Measurements from ENCODE around the gene SORCS2. TPM values are rescaled to one million over a fixed set of nuclear protein-coding genes. Genes with fewer than 3 reads are reported as not detected.

The SORCS2 gene
- total and polyA plus RNA-seq, 2 donors (not counting 1 experiment from before 2014, with no cell fraction given) = not detected

GRCh38 chr4:7675136-7675535 lies 482.8 kb downstream of the SORCS2 start:
- H3K27me3 Mint-ChIP-seq = no peaks in the 10 kb centered on the region
- intact Hi-C loops (cut with micrococcal nuclease) = no loop called here
- Histone ChIP-seq H3K4me2 (replicated peaks; ENCODE audit: low read depth, low read length, poor library complexity, severe bottlenecking) (no peak overlapping the region), H3K79me2 (ENCODE audit: control insufficient read depth, insufficient read depth, low read length) (no peaks in the 10 kb centered on the region), H3K27ac (ENCODE audit: low read length in 2 of 2) (no peak overlapping the region), H3K9me3 (ENCODE audit: control extremely low read depth in 1 of 3, control insufficient read depth in 2 of 3, insufficient read depth in 1 of 3, low read length in 2 of 3) (peaks cover 3 to 19% (median 4%) of the 10 kb centered on the region in 3 donors), H3K27me3 (replicated peaks in 1 of 4; ENCODE audit: control extremely low read depth in 1 of 4, control insufficient read depth in 3 of 4, insufficient read depth in 4 of 4, low read length in 3 of 4) (no peaks in the 10 kb centered on the region), H4K20me1 (ENCODE audit: control insufficient read depth, insufficient read depth, low read length, poor library complexity, severe bottlenecking) (no peaks in the 10 kb centered on the region), H3K9ac (ENCODE audit: low read length) (no peak overlapping the region), H3K4me1 (ENCODE audit: control insufficient read depth in 2 of 2, insufficient read depth in 2 of 2, low read length in 2 of 2) (no peaks in the 10 kb centered on the region), H3K4me3 (ENCODE audit: control extremely low read depth in 1 of 5, extremely low read depth in 1 of 5, insufficient read depth in 1 of 5, low read depth in 2 of 5, low read length in 4 of 5) (no peak overlapping the region), H3K36me3 (replicated peaks in 1 of 2; ENCODE audit: control extremely low read depth in 1 of 2, control insufficient read depth in 1 of 2, extremely low read depth in 1 of 2, insufficient read depth in 2 of 2, low read length in 1 of 2) (no peaks in the 10 kb centered on the region), H2AFZ (ENCODE audit: insufficient read depth, low read depth, low read length, poor library complexity, severe bottlenecking) (no peak overlapping the region)
- no peaks in the 10 kb centered on the region for H3K4me1 Mint-ChIP-seq
- ATAC-seq (ENCODE audit: low read depth) (no peak), DNase-seq (no peak)
- H3K27ac Mint-ChIP-seq = no peak overlapping the region
- POLR2A ChIA-PET = no interaction called here
- CTCF ChIA-PET = no interaction called here
- TF ChIP-seq EZH2 (IDR thresholded peaks at IDR 0.05; ENCODE audit: borderline replicate concordance, insufficient read depth, low read depth, low read length, poor library complexity, severe bottlenecking) = no peak
- no peak for TF ChIP-seq CTCF (IDR thresholded peaks at IDR 0.05)
- H3K4me3 Mint-ChIP-seq = no peak overlapping the region
- no peaks in the 10 kb centered on the region for H3K9me3 Mint-ChIP-seq (ENCODE audit: insufficient read depth)
- 72% methylated on average over 6 of the region's 6 CpGs for WGBS (ENCODE audit: insufficient coverage)

- Histone ChIP-seq H3K27ac (ENCODE audit: low read length in 2 of 2) (no peak overlapping the region), H3K9me3 (ENCODE audit: control extremely low read depth in 1 of 3, control insufficient read depth in 2 of 3, insufficient read depth in 1 of 3, low read length in 2 of 3) (peaks cover 3 to 20% (median 4%) of the 10 kb centered on the region in 3 donors), H4K20me1 (ENCODE audit: control insufficient read depth, insufficient read depth, low read length, poor library complexity, severe bottlenecking) (no peaks in the 10 kb centered on the region), H3K4me2 (replicated peaks; ENCODE audit: low read depth, low read length, poor library complexity, severe bottlenecking) (no peak overlapping the region), H3K27me3 (replicated peaks in 1 of 4; ENCODE audit: control extremely low read depth in 1 of 4, control insufficient read depth in 3 of 4, insufficient read depth in 4 of 4, low read length in 3 of 4) (no peaks in the 10 kb centered on the region), H2AFZ (ENCODE audit: insufficient read depth, low read depth, low read length, poor library complexity, severe bottlenecking) (no peak overlapping the region), H3K4me3 (ENCODE audit: control extremely low read depth in 1 of 5, extremely low read depth in 1 of 5, insufficient read depth in 1 of 5, low read depth in 2 of 5, low read length in 4 of 5) (no peak overlapping the region), H3K79me2 (ENCODE audit: control insufficient read depth, insufficient read depth, low read length) (no peaks in the 10 kb centered on the region), H3K9ac (ENCODE audit: low read length) (no peak overlapping the region), H3K4me1 (ENCODE audit: control insufficient read depth in 2 of 2, insufficient read depth in 2 of 2, low read length in 2 of 2) (no peaks in the 10 kb centered on the region), H3K36me3 (replicated peaks in 1 of 2; ENCODE audit: control extremely low read depth in 1 of 2, control insufficient read depth in 1 of 2, extremely low read depth in 1 of 2, insufficient read depth in 2 of 2, low read length in 1 of 2) (no peaks in the 10 kb centered on the region)
- Mint-ChIP-seq H3K27ac (no peak overlapping the region), H3K4me1 (no peaks in the 10 kb centered on the region), H3K4me3 (no peak overlapping the region), H3K27me3 (no peaks in the 10 kb centered on the region), H3K9me3 (ENCODE audit: insufficient read depth) (no peaks in the 10 kb centered on the region)
- no peak for ATAC-seq (ENCODE audit: low read depth)
- ChIA-PET CTCF (no interaction called here), POLR2A (no interaction called here)
- WGBS (ENCODE audit: insufficient coverage) = 89% methylated on average over 17 of the region's 28 CpGs
- intact Hi-C loops (cut with micrococcal nuclease) = no loop called here
- TF ChIP-seq CTCF (IDR thresholded peaks at IDR 0.05) (no peak), EZH2 (IDR thresholded peaks at IDR 0.05; ENCODE audit: borderline replicate concordance, insufficient read depth, low read depth, low read length, poor library complexity, severe bottlenecking) (no peak)
- DNase-seq = no peak
Observed at GRCh38 chr4:7675612-7676320, 483.4 kb downstream of the SORCS2 start.
